Uterus (tissue), 4 donors: ENCODE results near the gene MUC22. TPM values are rescaled to one million over a fixed set of nuclear protein-coding genes. Genes with fewer than 3 reads are reported as not detected.

Source experiments
- DNase-seq, 2 donors: peaks; one replicate each; pipeline ENCODE4 v3.0.0-alpha.2; 2019 to 2020
- H3K27ac ChIP-seq, 2 donors: fragments of 200-600 bp; sonication (generic); 1 replicate in 1 of 2; 2 replicates in 1 of 2; pipeline ENCODE4 v1.5.1; 2016 to 2018
- H3K27me3 ChIP-seq, 2 donors: fragments of 200-600 bp; sonication (generic); one replicate each; pipeline ENCODE4 v1.5.1; 2018 to 2019; ENCODE audit warnings: control low read depth in 1 of 2
- H3K36me3 ChIP-seq, 2 donors: fragments of 200-600 bp; sonication (generic); one replicate each; pipeline ENCODE4 v1.5.1; 2019; ENCODE audit warnings: control low read depth in 1 of 2
- H3K4me1 ChIP-seq, 2 donors: fragments of 200-600 bp; sonication (generic); one replicate each; pipeline ENCODE4 v1.5.1; 2018 to 2019; ENCODE audit warnings: control low read depth in 1 of 2
- H3K4me3 ChIP-seq, 2 donors: fragments of 200-600 bp; sonication (generic); 1 replicate in 1 of 2; 2 replicates in 1 of 2; pipeline ENCODE4 v1.5.1; 2018 to 2019; ENCODE audit warnings: mild to moderate bottlenecking in 1 of 2
- H3K9me3 ChIP-seq, 2 donors: fragments of 200-600 bp; sonication (generic); one replicate each; pipeline ENCODE4 v1.5.1; 2019; ENCODE audit warnings: control low read depth in 1 of 2
- CTCF ChIP-seq, 4 experiments: fragments of 200-600 bp in 2 of 4; fragments of 450-650 bp in 2 of 4; sonication (generic) in 2 of 4; IDR thresholded peaks; one replicate each; pipeline ENCODE4 v1.5.1; 2016 to 2019; ENCODE audit warnings: antibody characterized with exemption in 4 of 4, mild to moderate bottlenecking in 2 of 4, moderate library complexity in 1 of 4
- POLR2A ChIP-seq, 2 donors: fragments of 450-650 bp; IDR thresholded peaks; one replicate each; pipeline ENCODE4 v1.6.1; 2016; ENCODE audit warnings: antibody characterized with exemption in 2 of 2, mild to moderate bottlenecking in 1 of 2, moderate library complexity in 1 of 2
- intact Hi-C: fragments of 100-400 bp; cut with DNase I; formaldehyde crosslinking; loops from one replicate; pipeline ENCODE4 v1.15.1; 2023; ENCODE audit warnings: low total_unique reads
- total RNA-seq, 4 donors: library from RNA; depleted of rRNA in 3 of 4; stranded (reverse); fragments of >200 nt in 3 of 4; gene quantifications; one replicate each; pipeline versions ENCODE4 v1.1.0 to v1.2.4, GENCODE V29; 2014 to 2023
- donor health status: DM: yes; HTN: yes; CAD: no.

Gene MUC22
- total RNA-seq, 4 donors from 2014 or later: not detected

GRCh38 chr6:31004794-31005193 lies 5.5 kb upstream of the MUC22 start:
- TF ChIP-seq POLR2A (IDR thresholded peaks at IDR 0.05) (no peak), CTCF (IDR thresholded peaks at IDR 0.05) (no peak)
- H3K36me3 ChIP-seq: no peaks in the 10 kb centered on the region
- H3K27me3 ChIP-seq: no peaks in the 10 kb centered on the region
- no peak overlapping the region for H3K27ac ChIP-seq
- no peak overlapping the region for H3K4me3 ChIP-seq
- intact Hi-C loops: no loop called here
- DNase-seq: no peak
- H3K9me3 ChIP-seq: no peaks in the 10 kb centered on the region
- no peaks in the 10 kb centered on the region for H3K4me1 ChIP-seq

- Histone ChIP-seq H3K4me1 (no peaks in the 10 kb centered on the region), H3K9me3 (no peaks in the 10 kb centered on the region), H3K27me3 (no peaks in the 10 kb centered on the region), H3K27ac (no peak overlapping the region), H3K4me3 (no peak overlapping the region), H3K36me3 (no peaks in the 10 kb centered on the region)
- intact Hi-C loops: no loop called here
- TF ChIP-seq CTCF (IDR thresholded peaks at IDR 0.05): no peak
- no peak for TF ChIP-seq POLR2A (IDR thresholded peaks at IDR 0.05)
- DNase-seq: no peak
Observed at GRCh38 chr6:31005249-31006020, 4.8 kb upstream of the MUC22 start.

GRCh38 chr6:31007694-31008093 lies 2.6 kb upstream of the MUC22 start:
- H3K9me3 ChIP-seq: no peaks in the 10 kb centered on the region
- H3K4me1 ChIP-seq: no peaks in the 10 kb centered on the region
- intact Hi-C loops: no loop called here
- DNase-seq: no peak
- H3K36me3 ChIP-seq: no peaks in the 10 kb centered on the region
- no peak overlapping the region for H3K27ac ChIP-seq
- H3K27me3 ChIP-seq: no peaks in the 10 kb centered on the region
- no peak overlapping the region for H3K4me3 ChIP-seq
- no peak for TF ChIP-seq POLR2A (IDR thresholded peaks at IDR 0.05)
- no peak for TF ChIP-seq CTCF (IDR thresholded peaks at IDR 0.05)

- Histone ChIP-seq H3K27ac (no peak overlapping the region), H3K9me3 (no peaks in the 10 kb centered on the region), H3K27me3 (no peaks in the 10 kb centered on the region), H3K4me1 (no peaks in the 10 kb centered on the region), H3K36me3 (no peaks in the 10 kb centered on the region), H3K4me3 (no peak overlapping the region)
- TF ChIP-seq POLR2A (IDR thresholded peaks at IDR 0.05) (no peak), CTCF (IDR thresholded peaks at IDR 0.05) (no peak)
- intact Hi-C loops: no loop called here
- DNase-seq: no peak
Observed at GRCh38 chr6:31008165-31008564, 2.1 kb upstream of the MUC22 start.

GRCh38 chr6:31009731-31010130 lies 543 bp upstream of the MUC22 start:
- intact Hi-C loops: no loop called here
- H3K4me3 ChIP-seq: no peak overlapping the region

More at GRCh38 chr6:31009731-31010130, 543 bp upstream of the MUC22 start:
- Histone ChIP-seq H3K27me3 (no peaks in the 10 kb centered on the region), H3K4me1 (no peaks in the 10 kb centered on the region), H3K9me3 (no peaks in the 10 kb centered on the region), H3K27ac (no peak overlapping the region), H3K36me3 (no peaks in the 10 kb centered on the region)
- no peak for TF ChIP-seq CTCF (IDR thresholded peaks at IDR 0.05)
- no peak for TF ChIP-seq POLR2A (IDR thresholded peaks at IDR 0.05)
- DNase-seq: no peak
